Activated CD4-positive, alpha-beta T cell treated with anti-CD3 and anti-CD28 coated beads for 36 hours (primary cell): Measurements from ENCODE around the gene KRTAP4-16. TPM values are rescaled to one million over a fixed set of nuclear protein-coding genes. Genes with fewer than 3 reads are reported as not detected.
"Not testable (repeated sequence)": the region's sequence is repeated elsewhere in the genome, so short reads cannot be mapped to it uniquely, and the experiment has no call there.

ENCODE experiments used
- ATAC-seq: fragments of 200-7000 bp; cut with Tn5 transposase; one replicate; pipeline ENCODE4 v1.10.0; 2021; ENCODE audit warnings: mild to moderate bottlenecking, moderate library complexity
- CTCF ChIA-PET: fragments of 350-600 bp; sonication (Branson Sonifier 250); formaldehyde crosslinking; loops from one replicate; lab custom pipeline; 2021; ENCODE audit warnings: antibody characterized with exemption; lab: Charles Lee
- POLR2A ChIA-PET: fragments of 350-600 bp; sonication (Branson Sonifier 250); formaldehyde crosslinking; loops from one replicate; lab custom pipeline; 2021; ENCODE audit warnings: antibody characterized with exemption, inconsistent platforms; lab: Charles Lee
- DNase-seq: peaks from one replicate; pipeline ENCODE4 v3.0.0-alpha.2; 2020
- H3K27ac Mint-ChIP-seq: one replicate; pipeline ENCODE4 v1.8.0; 2021; ENCODE audit warnings: mixed read lengths
- H3K27me3 Mint-ChIP-seq: one replicate; pipeline ENCODE4 v1.8.0; 2021; ENCODE audit warnings: mixed read lengths
- H3K36me3 Mint-ChIP-seq: one replicate; pipeline ENCODE4 v1.8.0; 2021; ENCODE audit warnings: low read depth, mixed read lengths
- H3K4me1 Mint-ChIP-seq: one replicate; pipeline ENCODE4 v1.8.0; 2021; ENCODE audit warnings: mixed read lengths
- H3K4me3 Mint-ChIP-seq: one replicate; pipeline ENCODE4 v1.8.0; 2021; ENCODE audit warnings: mild to moderate bottlenecking, moderate library complexity, mixed read lengths
- H3K9me3 Mint-ChIP-seq: one replicate; pipeline ENCODE4 v1.8.0; 2021; ENCODE audit warnings: low read depth, mixed read lengths
- intact Hi-C, 2 experiments: fragments of 100-400 bp; cut with DNase I in 1 of 2; cut with micrococcal nuclease in 1 of 2; formaldehyde crosslinking; loops; one replicate each; pipeline versions ENCODE4 v1.14.2 to v1.15.1; 2022 to 2024; cut with DNase I, micrococcal nuclease
- total RNA-seq, 2 experiments: library from RNA; stranded (reverse); gene quantifications; one replicate each; pipeline ENCODE4 v1.2.3, GENCODE V29; 2021

KRTAP4-16 gene
- not detected for total RNA-seq

DNA sequence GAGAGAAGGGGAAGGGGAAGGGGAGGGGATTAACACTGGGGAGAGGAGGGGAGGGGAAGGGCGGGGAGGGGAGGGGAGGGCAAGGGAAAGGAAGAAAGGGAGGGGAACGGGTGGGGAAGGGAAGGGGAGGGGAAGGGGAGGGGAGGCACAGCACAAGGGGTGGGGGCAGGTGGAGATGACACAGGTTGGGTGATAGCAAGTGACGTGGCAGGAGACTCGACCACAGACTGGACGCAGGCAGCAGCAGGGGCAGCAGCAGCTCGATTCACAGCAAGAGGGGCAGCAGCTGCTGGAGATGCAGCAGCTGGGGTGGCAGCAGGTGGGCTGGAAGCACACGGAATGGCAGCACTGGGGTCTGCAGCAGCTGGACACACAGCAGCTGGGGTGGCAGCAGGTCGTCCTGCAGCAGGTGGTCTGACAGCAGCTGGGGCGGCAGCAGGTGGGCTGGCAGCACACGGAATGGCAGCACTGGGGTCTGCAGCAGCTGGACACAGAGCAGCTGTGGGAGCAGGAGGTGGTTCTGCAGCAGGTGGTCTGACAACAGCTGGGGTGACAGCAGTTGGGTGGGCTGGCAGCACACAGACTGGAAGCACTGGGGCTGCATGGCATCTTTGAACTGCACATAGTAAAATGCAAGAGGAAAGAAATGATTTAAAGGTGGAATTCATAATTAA, at the start of gene KRTAP4-16:
Gene KRTAP4-16 (minus strand): TSS at position 624 of the 674 bp plus-strand sequence. CDS start 0 bp downstream, at position 624.
- Mint-ChIP-seq H3K27ac (no peak within 1 kb of the TSS), H3K36me3 (no peaks in the 10 kb centered on the region), H3K4me3 (no peak within 1 kb of the TSS), H3K27me3 (peaks cover 6% of the 10 kb centered on the region), H3K4me1 (peaks cover 8% of the 10 kb centered on the region), H3K9me3 (no peaks in the 10 kb centered on the region)
- ATAC-seq (no peak), DNase-seq (no peak)
- POLR2A ChIA-PET = no interaction called here
- intact Hi-C loops = no loop called here
- CTCF ChIA-PET = no interaction called here

DNA sequence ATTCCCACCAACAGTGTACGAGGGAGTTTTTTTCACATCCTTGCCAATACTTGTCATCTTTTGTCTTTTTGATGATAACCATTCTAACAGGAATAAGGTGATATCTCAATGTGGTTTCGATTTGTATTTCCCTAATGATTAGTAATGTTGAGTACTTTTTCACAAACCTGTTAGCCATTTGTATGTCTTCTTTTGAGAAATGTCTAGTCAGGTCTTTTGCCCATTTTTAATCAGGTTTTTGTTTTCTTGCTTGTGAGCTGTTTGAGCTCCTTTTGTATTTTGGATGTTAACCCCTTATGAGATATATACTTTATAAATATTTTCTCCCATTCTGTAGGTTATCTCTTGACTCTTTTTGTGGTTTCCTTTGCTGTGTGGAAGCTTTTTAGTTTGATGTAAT, 49.5 kb upstream of the KRTAP4-16 start:
- no peak overlapping the region for H3K4me3 Mint-ChIP-seq
- DNase-seq = no peak
- no peaks in the 10 kb centered on the region for H3K9me3 Mint-ChIP-seq
- no peak for ATAC-seq
- H3K27ac Mint-ChIP-seq = no peak overlapping the region
- intact Hi-C loops = no loop called here
- H3K36me3 Mint-ChIP-seq = no peaks in the 10 kb centered on the region
- no peaks in the 10 kb centered on the region for H3K4me1 Mint-ChIP-seq
- peaks cover 3% of the 10 kb centered on the region for H3K27me3 Mint-ChIP-seq
- ChIA-PET CTCF (interaction anchor here (1.7 kb wide), 1 partner anchor 18 kb away, joined by 8 read pairs; no protein-coding TSS in a partner anchor), POLR2A (no interaction called here)

DNA sequence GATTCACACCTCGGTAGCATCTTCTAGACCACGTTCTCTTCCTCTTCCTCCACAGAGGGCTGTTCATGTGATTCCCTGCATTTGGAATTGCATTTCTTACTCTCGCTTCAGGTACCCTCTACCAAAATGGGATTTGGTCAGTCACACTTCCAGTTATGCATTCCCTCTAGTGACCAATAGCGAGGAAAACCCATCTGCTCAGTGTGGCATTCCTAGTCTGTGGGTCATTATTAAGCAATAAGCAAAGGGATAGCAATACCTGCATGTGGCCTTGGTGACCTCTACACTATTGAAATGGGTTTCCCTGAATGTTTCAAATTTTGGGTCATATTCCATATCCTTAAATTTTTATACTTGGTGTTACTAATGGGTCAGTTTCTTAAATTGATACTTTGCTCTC, 48.0 kb upstream of the KRTAP4-16 start:
- H3K9me3 Mint-ChIP-seq = no peaks in the 10 kb centered on the region
- H3K4me1 Mint-ChIP-seq = no peaks in the 10 kb centered on the region
- H3K4me3 Mint-ChIP-seq = no peak overlapping the region
- CTCF ChIA-PET = interaction anchor here (0.7 kb wide), 1 partner anchor 134 kb away, joined by 3 read pairs; no protein-coding TSS in a partner anchor
- H3K27me3 Mint-ChIP-seq = peaks cover 3% of the 10 kb centered on the region
- POLR2A ChIA-PET = no interaction called here
- no peak for DNase-seq
- intact Hi-C loops = no loop called here
- H3K36me3 Mint-ChIP-seq = no peaks in the 10 kb centered on the region
- H3K27ac Mint-ChIP-seq = no peak overlapping the region
- no peak for ATAC-seq

DNA sequence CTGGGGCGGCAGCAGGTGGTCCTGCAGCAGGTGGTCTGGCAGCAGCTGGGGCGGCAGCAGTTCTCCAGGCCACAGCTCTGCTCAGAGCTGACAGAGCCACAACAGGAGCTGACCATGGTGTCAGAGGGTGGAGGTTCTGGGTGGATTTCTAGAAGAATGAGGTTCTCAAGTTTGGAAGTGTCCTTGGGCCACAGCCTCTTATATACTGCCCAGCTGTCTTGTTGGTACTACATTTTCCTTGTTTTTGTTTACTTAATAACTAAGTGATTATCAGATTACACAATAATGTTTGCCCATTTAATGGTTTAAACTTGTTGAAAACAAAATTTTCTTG, 47.6 kb upstream of the KRTAP4-16 start, which contains the start of gene KRTAP4-5:
Gene KRTAP4-5 (minus strand): TSS at position 174 of the 334 bp plus-strand sequence. CDS start 58 bp downstream, at position 116.
- POLR2A ChIA-PET = no interaction called here
- intact Hi-C loops = no loop called here
- H3K4me1 Mint-ChIP-seq = no peaks in the 10 kb centered on the region
- H3K27me3 Mint-ChIP-seq = peaks cover 3% of the 10 kb centered on the region
- CTCF ChIA-PET = interaction anchor here (0.7 kb wide), 1 partner anchor 134 kb away, joined by 3 read pairs; no protein-coding TSS in a partner anchor
- ATAC-seq = no peak
- H3K9me3 Mint-ChIP-seq = no peaks in the 10 kb centered on the region
- H3K27ac Mint-ChIP-seq = no peak within 1 kb of the TSS
- no peak for DNase-seq
- no peaks in the 10 kb centered on the region for H3K36me3 Mint-ChIP-seq
- H3K4me3 Mint-ChIP-seq = no peak within 1 kb of the TSS

DNA sequence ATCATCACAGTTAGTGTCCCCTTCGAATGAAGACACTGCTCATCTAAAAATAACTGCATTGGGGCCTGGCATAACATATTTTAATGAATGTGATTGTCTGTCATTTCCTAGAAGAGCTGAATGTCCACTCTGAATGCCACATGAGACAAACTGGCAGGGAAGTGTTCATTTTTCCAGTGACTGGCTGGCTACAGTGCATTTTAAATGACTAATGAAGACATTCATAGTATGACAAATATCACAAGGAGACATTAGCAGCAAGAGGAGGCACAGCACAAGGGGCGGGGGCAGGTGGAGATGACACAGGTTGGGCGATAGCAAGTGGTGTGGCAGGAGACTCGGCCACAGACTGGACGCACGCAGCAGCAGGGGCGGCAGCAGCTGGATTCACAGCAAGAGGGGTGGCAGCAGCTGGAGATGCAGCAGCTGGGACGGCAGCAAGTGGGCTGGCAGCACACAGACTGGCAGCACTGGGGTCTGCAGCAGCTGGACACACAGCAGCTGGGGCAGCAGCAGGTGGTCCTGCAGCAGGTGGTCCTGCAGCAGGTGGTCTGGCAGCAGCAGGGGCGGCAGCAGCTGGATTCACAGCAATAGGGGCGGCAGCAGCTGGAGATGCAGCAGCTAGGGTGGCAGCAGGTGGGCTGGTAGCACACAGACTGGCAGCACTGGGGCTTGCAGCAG, 47.1 kb upstream of the KRTAP4-16 start:
- H3K27ac Mint-ChIP-seq, ATAC-seq, H3K9me3 Mint-ChIP-seq, H3K27me3 Mint-ChIP-seq, H3K36me3 Mint-ChIP-seq, H3K4me3 Mint-ChIP-seq, DNase-seq, H3K4me1 Mint-ChIP-seq, intact Hi-C loops, POLR2A ChIA-PET: not testable (repeated sequence)
- CTCF ChIA-PET = interaction anchor here (0.7 kb wide), 1 partner anchor 133 kb away, joined by 3 read pairs; no protein-coding TSS in a partner anchor

DNA sequence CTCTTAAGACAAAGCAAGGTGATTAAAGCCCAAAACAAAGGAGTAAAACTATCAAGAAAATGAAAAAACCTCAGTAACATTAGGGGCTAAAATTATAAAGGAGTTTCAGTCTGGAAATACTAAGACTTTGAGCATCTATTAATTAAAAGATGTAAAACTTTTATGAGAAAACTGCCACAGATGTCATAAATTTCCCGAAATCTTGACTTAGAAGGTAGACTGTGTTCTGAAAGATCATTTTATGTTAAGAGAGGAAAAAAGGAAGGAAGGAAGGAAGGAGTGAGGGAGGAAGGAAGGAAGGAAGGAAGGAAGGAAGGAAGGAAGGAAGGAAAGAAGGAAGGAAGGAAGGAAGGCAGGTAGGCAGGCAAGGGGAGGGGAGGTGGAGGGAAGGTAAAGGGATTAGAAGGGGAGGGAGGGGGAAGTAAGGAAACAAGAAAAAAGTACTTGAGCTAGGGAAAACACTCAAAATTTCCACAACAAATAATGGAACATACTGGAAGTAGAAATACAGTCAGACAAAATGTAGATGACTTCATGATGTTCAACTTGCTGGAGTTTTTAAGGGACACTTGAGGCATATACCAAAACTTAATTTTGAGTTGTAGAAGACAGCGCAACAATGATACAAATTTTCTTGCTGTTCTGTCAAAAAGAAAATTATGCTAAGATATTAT, 45.7 kb upstream of the KRTAP4-16 start:
- CTCF ChIA-PET = no interaction called here
- H3K27me3 Mint-ChIP-seq = peaks cover 3% of the 10 kb centered on the region

DNA sequence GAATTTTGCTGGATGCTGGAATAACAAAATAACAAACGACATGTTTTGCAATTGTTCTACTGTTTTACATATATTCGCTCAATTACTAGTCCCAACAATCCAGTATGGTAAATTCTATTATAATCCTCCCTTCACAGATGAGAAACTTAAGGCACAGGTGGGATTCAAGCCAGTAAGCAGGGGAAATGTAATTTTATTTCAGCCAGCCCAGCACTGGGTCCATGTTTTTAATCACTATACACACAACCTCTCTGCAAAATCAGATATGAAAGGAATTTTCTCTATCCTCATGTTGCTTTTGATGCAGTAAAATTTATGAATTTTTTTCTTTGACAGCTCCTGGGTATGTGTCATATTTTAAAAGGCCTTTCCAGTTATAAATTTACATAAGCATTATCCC, 43.3 kb upstream of the KRTAP4-16 start:
- POLR2A ChIA-PET = no interaction called here
- ATAC-seq (no peak), DNase-seq (no peak)
- Mint-ChIP-seq H3K4me1 (no peaks in the 10 kb centered on the region), H3K27me3 (peaks cover 3% of the 10 kb centered on the region), H3K9me3 (peaks cover 17% of the 10 kb centered on the region), H3K36me3 (peaks cover 2% of the 10 kb centered on the region), H3K27ac (no peak overlapping the region), H3K4me3 (no peak overlapping the region)
- CTCF ChIA-PET = interaction anchor here (1.1 kb wide), 1 partner anchor 38 kb away, joined by 3 read pairs; no protein-coding TSS in a partner anchor
- intact Hi-C loops = no loop called here

More for the DNA sequence above, 45.7 kb upstream of the KRTAP4-16 start:
- no peak for ATAC-seq
- POLR2A ChIA-PET = no interaction called here
- no peak overlapping the region for H3K27ac Mint-ChIP-seq
- DNase-seq = no peak
- no peaks in the 10 kb centered on the region for H3K4me1 Mint-ChIP-seq
- H3K9me3 Mint-ChIP-seq = peaks cover 13% of the 10 kb centered on the region
- peaks cover 2% of the 10 kb centered on the region for H3K36me3 Mint-ChIP-seq
- intact Hi-C loops = no loop called here
- H3K4me3 Mint-ChIP-seq = no peak overlapping the region

DNA sequence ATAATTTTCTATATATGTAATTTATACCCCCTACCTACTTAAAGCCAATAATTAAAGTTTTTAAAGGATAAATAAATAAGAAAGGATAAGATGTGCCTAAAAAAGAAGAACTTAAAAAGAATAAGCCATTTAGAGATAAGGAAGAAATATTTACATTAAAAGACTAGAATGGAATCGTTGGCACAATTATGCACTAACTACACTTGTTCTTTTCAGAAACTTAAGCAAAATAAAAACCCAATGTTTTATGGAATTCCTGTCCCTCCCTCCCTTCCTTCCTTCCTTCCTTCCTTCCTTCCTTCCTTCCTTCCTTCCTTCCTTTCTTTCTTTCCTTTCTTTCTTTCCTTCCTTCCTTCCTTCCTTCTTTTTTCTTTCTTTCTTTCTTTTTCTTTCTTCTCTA, 42.8 kb upstream of the KRTAP4-16 start:
- Mint-ChIP-seq H3K36me3 (peaks cover 2% of the 10 kb centered on the region), H3K9me3 (peaks cover 17% of the 10 kb centered on the region), H3K27ac (no peak overlapping the region), H3K4me3 (no peak overlapping the region), H3K27me3 (peaks cover 3% of the 10 kb centered on the region), H3K4me1 (no peaks in the 10 kb centered on the region)
- CTCF ChIA-PET = no interaction called here
- no peak for ATAC-seq
- POLR2A ChIA-PET = no interaction called here
- no peak for DNase-seq
- intact Hi-C loops = no loop called here

DNA sequence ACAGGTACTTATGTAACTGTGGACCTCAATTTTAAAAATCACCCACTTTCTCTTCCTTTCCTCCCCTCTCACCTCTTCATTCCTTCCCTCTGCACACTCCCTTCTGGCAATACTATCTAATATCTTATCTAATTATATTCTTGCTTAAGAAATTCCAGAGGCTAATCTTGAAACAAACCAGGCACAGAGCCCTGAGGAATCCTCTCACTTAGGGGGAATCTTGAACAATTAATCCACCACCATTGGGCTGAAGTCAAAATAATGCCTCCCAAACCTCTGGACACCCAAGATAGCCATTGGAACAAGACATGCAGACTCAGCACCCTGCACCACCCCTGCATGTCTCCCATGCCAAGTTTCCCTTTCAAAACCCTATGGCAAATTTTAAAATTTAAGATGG, 39.4 kb upstream of the KRTAP4-16 start:
- ChIA-PET CTCF (interaction anchor here (0.8 to 1.1 kb wide), 2 partner anchors 181 to 524 kb away, joined by 3 read pairs; no protein-coding TSS in a partner anchor), POLR2A (interaction anchor here (0.9 kb wide), 1 partner anchor 12 kb away, joined by 3 read pairs; no protein-coding TSS in a partner anchor)
- intact Hi-C loops = loop anchor here in 1 of 2 experiments (2.0 kb wide), 1 partner anchor 57 kb away; the partner anchor contains the start of gene KRTAP4-7
- peaks cover 2% of the 10 kb centered on the region for H3K36me3 Mint-ChIP-seq
- H3K4me3 Mint-ChIP-seq = no peak overlapping the region
- DNase-seq (no peak), ATAC-seq (no peak)
- no peak overlapping the region for H3K27ac Mint-ChIP-seq
- no peaks in the 10 kb centered on the region for H3K4me1 Mint-ChIP-seq
- H3K9me3 Mint-ChIP-seq = peaks cover 20% of the 10 kb centered on the region
- peaks cover 2% of the 10 kb centered on the region for H3K27me3 Mint-ChIP-seq

DNA sequence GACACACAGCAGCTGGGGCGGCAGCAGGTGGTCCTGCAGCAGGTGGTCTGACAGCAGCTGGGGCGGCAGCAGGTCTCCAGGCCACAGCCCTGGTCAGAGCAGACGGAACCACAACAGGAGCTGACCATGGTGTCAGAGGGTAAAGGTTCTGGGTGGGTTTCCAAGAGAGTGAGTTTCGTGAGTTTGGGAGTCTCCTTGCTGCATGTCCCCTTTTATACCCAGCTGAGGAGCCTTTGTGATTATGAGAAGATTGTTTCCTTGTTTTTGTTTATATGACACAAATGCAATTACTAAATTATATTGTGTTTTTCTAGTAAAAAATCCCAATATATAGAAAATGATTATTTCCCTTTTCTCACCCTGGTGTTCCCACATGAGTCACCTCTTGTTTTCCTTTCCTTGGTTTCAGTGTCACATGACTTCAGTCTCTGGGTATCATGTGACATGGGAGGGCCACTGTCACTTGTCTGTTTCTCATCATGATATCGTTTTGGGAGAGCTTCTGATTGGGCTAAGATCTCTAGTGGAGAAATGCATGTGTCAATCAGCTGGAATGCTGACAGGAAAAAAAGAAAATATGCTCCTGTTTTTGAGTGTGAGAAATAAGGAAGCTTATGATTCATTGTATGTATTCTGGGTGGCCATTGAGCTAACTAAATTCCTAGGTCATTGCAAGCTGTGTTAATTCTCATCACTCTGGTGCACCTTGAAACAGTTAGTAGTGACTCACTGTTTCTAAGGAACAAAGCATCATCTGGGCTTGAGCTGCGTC, 38.5 kb upstream of the KRTAP4-16 start, which contains the start of gene KRTAP4-6:
Gene KRTAP4-6 (minus strand): TSS at position 185 of the 772 bp plus-strand sequence. CDS start 57 bp downstream, at position 128.
- ATAC-seq (no peak), DNase-seq (no peak)
- Mint-ChIP-seq H3K4me3 (no peak within 1 kb of the TSS), H3K36me3 (peaks cover 2% of the 10 kb centered on the region), H3K4me1 (no peaks in the 10 kb centered on the region), H3K27me3 (peaks cover 2% of the 10 kb centered on the region), H3K9me3 (peaks cover 20% of the 10 kb centered on the region), H3K27ac (no peak within 1 kb of the TSS)
- intact Hi-C loops = loop anchor here in 1 of 2 experiments (2.0 kb wide), 1 partner anchor 56 kb away; the partner anchor contains the start of gene KRTAP4-7
- CTCF ChIA-PET = no interaction called here
- POLR2A ChIA-PET = interaction anchor here (0.9 kb wide), 1 partner anchor 11 kb away, joined by 3 read pairs; no protein-coding TSS in a partner anchor
